GM18873 (cell line): ENCODE results near the gene STX17.
"Not testable (repeated sequence)": the region's sequence is repeated elsewhere in the genome, so short reads cannot be mapped to it uniquely, and the experiment has no call there.

ENCODE experiments used
- ATAC-seq: cut with Tn5 transposase; IDR thresholded peaks from one replicate; pipeline ENCODE4 v1.9.1; 2021; ENCODE audit warnings: mild to moderate bottlenecking, moderate library complexity, moderate number of reproducible peaks; ENCODE audit not compliant: unreplicated experiment, low FRiP score

STX17 gene

DNA sequence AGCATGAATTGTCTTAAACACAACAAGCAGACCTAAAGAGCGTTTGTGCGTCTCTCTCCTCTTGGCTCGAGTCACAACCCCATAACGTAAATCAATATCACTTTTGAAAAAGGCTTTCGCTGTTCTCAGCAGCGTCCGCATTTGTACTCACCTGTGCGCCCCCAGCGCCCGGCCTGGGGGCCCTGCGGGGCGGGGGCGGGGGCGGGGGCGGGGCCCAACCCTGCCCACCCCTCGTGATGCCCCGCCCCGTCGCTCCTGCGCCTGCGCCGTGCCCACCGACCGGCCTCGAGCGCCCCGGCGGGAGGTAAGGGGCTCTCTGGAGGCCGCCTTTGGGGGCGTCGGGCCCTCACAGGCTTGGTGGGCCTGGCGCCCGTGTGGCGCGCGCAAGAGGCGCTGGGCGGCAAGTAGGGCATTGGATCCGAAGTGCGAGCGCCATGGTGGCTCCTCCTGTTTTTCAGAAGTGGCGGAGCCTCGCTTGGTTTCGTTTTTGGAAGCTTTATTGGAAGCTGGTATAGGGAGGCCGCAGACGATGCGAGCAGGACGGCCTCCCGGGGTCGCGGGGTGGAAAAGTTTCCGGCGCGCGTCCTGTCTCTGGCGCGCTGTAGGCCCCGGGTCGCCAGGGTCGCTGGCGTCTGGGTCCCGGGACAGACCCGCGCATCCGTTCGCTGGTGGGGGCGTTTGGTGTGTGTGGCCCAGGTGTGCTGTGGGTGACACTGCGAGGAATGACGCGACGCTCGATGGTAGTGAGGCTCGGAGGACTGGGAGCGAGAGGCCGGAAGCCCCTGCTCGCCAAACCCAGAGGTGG lies at the start of gene STX17:
Gene STX17, plus strand, starts transcription at position 252 of the 805 bp plus-strand sequence. CDS start 8,586 bp downstream, outside the sequence.
- peak; percentile 70 for ATAC-seq

DNA sequence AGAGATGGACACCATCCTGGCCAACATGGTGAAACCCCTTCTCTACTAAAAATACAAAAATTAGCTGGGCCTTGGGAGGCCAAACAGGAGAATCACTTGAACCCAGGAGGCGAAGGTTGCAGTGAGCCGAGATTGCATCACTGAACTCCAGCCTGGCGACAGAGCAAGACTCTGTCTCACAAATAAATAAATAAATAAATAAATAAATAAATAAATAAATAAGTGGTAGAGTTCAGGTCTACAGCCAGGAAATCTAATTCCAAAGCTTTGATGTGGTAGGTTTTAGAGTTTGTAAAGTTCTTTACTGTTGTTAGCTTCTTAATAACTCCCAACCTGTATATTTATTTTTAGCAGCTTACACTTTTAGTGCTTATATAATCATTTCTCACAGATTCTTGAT lies 48.9 kb upstream of the STX17 start:
- ATAC-seq = not testable (repeated sequence)

DNA sequence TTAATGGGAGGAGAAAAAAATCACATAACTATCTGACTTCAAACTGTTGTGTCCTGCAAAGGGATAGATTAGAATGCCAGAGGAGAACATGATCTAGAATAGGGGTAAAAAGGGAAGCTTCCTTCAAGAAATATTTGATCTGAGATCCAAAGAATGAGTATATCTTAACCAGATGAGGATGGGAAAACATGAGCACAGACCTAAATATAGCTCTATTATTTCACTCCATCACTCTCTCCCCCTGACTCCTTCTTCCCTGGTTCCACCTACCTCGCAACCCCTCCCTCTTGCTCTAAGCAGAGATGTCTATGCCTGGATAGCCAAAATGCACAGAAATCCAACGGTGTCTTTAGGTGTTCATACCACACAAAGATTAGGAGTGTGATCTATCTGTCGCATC lies 48.4 kb upstream of the STX17 start:
- no peak for ATAC-seq

DNA sequence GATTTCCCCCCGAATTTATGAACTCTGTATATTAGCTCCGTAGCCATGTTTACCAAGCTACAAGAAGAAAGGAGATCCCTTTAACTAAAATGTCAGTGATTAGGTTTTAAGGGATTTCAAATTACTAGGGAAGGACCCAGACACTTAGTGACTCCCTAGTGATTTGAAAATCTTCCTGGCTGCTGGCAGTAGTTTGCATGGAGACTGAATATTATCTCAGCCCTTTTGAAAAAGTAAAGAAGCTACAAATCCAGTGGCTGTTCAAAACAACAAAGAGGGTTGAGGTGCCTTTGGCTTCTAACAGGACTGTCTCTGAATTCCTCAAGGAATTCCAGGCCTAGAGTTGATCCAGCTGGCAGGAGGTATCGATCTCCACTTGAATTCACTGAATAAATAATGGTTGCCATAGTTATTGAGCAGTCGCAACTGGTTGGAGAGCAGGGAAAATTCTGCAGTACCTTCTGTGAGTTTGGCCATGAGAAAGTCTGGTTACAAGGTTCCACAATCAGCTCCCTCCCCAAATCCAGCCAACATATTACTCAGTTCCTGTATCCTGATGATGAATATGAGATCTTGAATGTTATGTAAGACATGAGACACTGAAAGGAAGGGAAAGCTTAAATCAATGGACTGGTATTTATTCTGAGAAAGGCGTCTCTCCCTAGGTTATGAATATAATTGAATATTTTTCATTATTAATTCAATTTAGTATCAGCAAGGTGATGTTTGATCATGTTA lies 47.0 kb upstream of the STX17 start:
- no peak for ATAC-seq

DNA sequence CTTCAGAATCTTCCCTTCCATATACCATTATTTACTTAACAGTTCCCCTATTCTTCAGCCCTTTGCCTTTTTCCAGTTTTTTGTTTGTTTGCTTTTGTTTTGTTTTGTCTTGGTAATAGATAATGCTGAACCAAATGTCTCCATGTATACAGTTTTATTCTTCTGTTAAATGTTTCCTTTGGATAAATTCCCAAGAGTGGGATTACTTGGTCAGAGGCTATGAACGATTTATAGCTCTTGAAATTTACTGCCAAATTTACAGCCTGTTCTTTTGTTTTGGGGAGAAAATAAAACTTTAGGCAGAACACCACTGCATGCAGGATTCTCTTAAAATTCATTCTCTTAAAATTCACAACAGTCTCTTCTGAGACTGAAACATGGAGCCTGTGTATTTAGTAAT lies 46.2 kb upstream of the STX17 start:
- ATAC-seq = no peak

DNA sequence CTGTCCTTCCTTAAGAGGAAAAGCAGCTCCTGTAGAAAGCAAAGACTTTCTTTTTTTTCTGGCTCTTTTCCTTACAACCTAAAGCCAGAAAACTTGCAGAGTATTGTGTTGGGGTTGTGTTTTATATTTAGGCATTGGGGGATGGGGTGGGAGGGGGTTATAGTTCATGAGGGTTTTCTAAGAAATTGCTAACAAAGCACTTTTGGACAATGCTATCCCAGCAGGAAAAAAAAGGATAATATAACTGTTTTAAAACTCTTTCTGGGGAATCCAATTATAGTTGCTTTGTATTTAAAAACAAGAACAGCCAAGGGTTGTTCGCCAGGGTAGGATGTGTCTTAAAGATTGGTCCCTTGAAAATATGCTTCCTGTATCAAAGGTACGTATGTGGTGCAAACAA lies 42.5 kb upstream of the STX17 start:
- no peak for ATAC-seq

DNA sequence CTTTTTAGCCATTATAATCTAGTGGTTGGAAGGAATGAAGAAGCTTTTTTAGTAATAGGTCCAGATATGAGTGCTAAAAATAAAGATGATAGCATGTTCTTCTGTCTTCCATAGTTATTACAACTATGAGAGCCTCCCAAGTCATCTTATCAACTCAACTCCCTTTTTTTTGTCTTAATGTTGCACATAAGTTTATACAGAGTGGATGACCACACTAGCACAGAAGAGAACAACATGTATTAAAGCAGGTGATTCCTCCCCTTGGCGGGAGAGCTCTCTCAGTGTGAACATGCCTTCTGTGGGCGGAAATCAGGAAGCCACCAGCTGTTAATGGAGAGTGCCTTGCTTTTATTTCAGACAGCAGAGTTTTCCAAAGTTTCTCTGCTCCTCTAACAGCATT lies 40.1 kb upstream of the STX17 start:
- ATAC-seq = no peak

DNA sequence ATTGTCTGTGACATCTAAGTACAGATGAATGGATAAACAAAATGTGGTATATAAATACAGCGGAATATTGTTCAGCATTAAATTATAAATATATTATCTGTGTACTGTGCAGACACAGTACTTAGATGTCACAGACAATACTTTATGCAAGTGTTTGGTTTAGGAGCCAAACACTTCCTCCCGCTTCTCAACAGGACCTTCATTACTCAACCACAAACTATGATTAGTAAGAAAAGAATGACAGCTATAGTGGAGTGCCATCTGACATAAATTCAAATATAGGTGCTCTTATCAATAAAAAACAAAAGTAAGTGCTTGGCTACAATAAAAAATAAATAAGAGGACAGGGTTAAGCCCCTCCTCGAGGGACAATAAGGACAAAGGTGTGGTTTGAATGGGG lies 38.9 kb upstream of the STX17 start:
- no peak for ATAC-seq

DNA sequence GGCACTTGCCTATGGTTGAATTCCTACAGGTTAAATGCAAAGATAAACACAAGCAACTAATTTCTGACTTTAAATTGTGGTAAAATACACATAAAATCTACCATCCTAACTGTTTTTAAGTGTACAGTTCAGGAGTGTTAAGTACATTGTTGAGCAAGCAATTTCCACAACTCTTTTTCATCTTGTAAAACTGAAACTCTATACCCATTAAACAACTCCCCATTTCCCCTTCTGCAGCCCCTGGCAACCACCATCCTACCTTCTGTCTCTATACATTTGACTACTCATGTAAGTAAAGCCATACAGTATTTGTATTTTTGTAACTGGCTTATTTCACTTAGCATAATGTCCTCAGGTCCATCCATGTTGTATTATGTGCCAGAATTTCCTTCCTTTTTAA lies 38.5 kb upstream of the STX17 start:
- ATAC-seq = no peak

DNA sequence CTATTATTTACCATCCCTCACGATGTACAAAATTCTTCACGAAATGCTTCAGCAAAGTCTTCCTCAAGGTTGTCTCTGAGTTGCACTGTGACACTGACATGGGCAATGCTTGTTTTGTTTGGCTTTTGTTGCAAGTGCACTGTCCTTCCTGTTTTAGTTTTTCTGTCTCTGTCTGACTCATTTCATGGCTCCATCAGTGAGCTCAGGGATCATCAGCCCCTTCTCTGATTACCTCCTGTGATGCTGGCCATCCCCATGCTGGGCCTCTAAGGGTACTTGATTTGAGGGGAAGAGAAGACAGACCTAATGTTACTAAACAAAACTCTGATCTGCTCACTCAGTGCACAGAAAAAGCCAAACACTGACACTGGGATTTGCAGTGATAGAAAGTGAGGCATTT lies 37.6 kb upstream of the STX17 start:
- ATAC-seq = peak; percentile 86

DNA sequence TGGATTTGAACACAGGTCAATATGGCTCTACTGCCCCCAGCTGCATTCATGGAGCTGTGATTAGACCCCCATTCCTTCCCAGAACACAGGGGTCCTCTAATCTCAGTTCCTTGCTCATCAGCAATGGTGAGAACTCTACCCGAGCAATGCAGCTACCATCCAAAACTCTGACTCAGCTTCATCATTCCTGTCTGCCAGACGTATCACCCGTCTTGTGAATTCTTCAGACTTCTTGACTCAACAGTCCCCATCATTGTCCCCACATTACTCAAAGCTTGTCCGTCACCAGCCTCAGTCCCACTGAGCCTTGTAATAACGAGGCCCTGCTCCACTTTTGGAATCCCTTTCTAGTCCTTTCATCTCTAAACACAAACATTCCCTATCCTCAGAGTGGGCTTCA lies 36.3 kb upstream of the STX17 start:
- no peak for ATAC-seq

DNA sequence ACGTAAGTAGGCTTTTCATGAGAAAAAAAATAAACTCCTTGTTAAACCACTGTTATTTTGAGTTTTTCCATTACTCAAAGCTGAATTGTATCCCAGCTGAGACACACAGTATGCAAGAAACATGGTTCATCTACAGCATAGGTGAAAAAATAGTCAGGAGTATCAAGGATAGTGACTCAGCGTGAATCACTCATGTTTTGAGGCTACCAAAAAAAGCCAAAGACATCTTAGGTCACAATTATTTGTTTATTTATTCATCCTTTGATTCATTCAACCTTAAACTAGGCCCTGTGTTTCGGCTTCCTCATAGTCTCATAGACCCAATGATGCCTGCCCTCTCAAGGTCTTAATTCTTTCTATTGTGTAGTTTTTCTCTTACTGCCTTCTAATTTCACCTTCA lies 32.9 kb upstream of the STX17 start:
- no peak for ATAC-seq

DNA sequence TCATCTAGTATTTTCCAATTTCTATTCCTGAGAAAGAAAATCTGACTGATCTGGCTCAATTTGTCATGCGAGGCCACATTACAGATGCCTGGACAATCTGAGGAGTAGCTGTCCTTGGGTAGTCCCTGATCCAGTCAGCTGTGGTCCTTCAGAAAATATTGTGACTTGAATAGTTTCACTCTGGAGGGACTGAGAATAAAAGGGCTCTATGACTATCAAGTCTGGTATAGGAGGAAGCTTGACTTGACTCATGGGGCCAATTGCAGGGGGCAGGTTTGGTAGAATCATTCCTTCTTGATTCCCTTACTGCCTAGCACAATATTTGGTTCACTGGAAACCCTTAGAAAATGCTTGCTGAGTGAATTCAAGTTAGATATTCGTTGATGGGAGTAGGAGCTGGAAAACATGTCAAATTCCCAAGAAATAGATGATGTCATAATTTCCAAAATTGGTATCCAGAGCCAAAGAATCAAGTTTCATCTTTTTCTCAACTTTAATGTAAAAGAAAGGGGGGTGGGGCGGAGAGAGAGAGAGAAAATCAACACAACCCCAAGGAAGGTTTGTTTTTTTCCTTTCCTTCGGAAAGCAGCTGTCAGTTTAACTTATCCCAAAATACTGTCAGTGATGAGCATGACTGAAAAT lies 32.4 kb upstream of the STX17 start:
- ATAC-seq = no peak

DNA sequence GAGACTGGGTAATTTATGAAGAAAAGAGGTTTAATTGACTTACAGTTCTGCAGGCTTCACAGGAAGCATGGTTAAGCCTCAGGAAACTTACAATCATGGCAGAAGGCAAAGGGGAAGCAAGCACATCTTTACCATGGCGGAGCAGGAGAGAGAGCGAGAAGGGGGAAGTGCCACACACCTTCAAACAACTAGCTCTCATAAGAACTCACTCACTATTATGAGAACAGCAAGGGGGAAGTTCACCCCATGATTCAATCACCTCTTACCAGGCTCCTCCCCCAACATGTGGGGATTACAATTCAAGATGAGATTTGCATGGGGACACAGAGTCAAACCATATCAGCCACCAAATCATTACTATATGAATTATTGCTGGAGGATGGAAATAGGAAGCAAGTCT lies 30.3 kb upstream of the STX17 start:
- no peak for ATAC-seq

DNA sequence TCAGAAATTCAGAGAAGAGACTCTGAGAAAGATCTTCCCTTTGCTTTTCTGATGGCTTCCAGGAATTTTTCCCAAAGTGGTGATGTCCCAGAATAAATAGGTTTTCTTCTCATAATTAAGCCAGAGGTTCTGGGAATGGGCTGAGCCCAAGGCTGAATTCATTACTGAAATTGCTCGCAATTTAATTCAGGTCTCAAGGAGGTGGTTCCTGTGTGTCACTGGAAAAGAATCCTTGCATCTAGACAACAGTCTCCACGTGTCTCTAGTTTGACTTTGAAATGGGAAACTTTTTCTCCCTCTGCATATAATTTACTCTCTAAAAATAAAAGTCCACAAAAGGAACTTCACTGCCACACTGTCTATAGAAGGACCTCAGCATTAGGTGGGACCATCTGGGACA lies 27.8 kb upstream of the STX17 start:
- no peak for ATAC-seq

DNA sequence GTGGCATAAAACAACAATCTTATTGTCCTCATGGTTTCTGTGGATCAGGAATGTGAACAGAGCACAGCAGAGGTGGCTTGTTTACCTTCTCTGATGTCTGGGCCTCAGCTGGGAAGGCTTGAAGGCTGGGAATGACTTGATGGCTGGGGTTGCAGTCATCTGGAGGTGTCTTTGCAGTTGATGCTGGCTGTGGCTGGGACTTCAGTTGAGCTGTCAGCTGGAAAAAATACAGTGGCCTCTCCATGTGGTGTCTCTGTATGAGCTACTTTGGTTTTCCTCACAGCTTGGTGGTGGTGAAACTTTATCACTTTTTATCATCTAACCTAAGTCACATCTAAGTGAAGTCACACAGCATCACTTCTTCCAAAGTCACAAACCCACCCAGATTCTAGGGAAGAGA lies 24.7 kb upstream of the STX17 start:
- no peak for ATAC-seq

DNA sequence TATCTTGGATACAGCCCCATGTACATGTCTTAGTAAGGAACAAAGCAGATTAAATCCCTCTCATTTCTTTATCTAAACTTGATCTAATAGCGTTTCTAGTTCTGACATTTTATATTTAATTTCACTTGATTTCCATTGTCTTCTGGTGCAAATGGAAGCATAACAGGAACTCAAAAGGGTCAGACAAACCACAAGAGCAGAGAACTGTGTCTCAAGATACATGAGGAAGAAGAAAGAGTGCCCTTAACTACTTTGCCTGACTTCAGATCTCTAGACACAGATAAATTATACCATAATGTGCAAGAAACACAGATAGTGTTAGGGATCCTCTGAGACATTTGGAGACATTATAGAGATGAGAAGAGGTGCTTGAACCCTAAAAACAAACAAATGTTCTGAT lies 20.7 kb upstream of the STX17 start:
- no peak for ATAC-seq

DNA sequence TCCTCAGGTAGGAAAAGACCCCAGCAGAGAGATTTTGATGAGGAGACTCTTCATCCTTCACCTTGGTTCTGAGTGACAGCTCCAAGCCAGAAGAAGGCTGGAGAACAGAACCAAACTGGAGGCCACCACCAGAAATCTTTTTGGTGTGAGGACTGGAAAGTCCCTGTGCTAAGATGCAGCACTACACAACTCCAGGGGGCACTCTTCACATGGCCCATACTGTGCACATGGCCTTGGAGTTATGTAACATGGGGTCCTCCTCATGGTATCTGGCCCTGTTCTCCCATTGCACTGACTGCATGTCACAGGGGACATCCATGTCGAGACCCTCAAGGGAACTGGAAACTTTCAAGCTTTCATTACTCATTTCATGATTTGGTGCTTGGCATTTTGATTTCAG lies 17.3 kb upstream of the STX17 start:
- no peak for ATAC-seq

DNA sequence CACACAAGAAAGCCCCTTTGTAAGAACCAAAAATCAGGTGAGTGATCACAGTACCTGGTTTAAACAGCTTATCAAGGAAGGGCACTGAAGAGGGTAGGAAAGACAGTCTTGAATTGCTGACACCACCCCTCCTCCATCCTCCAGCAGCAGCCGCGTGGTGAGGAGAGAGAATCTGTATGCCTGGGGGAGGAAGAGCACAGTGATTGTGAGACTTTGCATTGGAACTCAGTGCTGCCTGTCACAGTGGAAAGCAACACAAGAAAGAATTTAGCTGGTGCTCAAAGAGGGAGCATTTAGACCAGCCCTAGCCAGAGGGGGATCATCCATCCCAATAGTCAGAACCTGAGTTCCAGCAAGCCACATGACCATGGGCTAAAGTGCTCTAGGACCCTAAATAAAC lies 11.6 kb upstream of the STX17 start:
- no peak for ATAC-seq

DNA sequence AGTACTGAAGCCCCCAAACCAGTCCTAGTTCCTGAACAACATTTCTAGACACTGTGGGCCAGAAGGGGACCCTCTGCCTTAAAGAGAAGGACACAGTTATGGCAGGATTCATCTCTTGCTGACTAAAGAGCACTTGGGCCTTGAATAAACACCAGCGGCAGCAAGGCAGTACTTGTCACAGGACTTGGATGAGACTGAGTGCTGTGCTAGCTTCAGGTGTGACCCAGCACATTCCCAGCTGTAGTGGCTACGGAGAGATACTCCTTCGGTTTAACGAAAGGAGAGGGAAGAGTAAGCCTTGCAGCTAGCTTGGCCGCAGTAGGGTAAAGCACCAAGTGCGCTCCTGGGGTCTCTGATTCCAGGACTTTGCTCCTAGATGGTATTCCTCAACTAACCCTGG lies 10.9 kb upstream of the STX17 start:
- no peak for ATAC-seq

DNA sequence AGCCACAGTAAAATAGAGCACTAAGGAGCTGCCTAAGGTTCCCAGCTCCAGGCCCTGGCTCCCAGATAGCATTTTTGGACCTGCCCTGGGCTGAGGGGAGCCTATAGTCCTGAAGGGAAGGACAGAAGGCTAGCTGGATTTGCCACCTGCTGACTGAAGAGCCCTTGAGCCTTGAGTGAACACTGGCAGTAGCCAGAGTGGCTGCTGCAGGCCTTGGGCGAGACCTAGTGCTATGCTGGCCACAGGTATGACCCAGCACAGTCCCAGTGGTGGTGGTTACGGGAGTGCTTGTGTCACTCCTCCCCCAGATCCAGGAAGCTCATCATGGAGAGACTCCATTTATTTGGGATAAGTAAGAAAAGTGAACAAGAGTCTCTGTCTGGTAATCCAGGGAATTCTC lies 10.3 kb upstream of the STX17 start:
- ATAC-seq = no peak

DNA sequence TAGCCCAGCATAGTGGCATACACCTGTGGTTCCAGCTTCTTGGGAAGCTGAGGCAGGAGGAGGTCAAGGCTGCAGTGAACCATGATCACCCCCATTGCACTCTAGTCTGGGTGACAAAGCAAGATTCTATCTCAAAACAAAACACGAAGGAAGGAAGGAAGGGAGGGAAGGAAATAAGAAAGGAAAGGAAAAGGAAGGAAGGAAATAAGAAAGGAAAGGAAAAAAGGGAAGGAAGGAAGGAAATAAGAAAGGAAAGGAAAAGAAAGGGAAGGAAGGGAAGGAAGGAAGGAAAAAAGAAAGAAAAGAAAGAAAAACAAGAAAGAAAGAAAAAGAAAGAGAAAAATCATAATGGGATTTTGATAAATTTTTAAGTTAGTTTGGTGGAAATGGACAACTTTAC lies 3.1 kb upstream of the STX17 start:
- ATAC-seq = no peak
